NB4 (cell line): ENCODE results near the gene GNPAT.

ENCODE experiments used
- CTCF ChIP-seq: IDR thresholded peaks from one replicate; pipeline ENCODE4 v1.5.1; 2012; ENCODE audit warnings: low read depth, low read length
- MAX ChIP-seq: IDR thresholded peaks from 2 replicates; pipeline ENCODE4 v1.6.1; 2011; ENCODE audit warnings: low read depth, low read length
- MYC ChIP-seq: IDR thresholded peaks from 2 replicates; pipeline ENCODE4 v1.6.1; 2011; ENCODE audit warnings: low read depth, low read length
- POLR2A ChIP-seq: IDR thresholded peaks from 2 replicates; pipeline ENCODE4 v1.6.1; 2011; ENCODE audit warnings: mild to moderate bottlenecking; ENCODE audit not compliant: insufficient read length; ENCODE audit errors: extremely low read depth

GRCh38 chr1:231213831-231214573 is 27.0 kb upstream of the GNPAT start:
- TF ChIP-seq CTCF (no peak), MYC (no peak), POLR2A (no peak), MAX (no peak)
